ENCODE data around the gene RBBP8.

- TF ChIP-seq JUND (IDR thresholded peaks at IDR 0.05) = no peak
- TF ChIP-seq, protein P1, sequence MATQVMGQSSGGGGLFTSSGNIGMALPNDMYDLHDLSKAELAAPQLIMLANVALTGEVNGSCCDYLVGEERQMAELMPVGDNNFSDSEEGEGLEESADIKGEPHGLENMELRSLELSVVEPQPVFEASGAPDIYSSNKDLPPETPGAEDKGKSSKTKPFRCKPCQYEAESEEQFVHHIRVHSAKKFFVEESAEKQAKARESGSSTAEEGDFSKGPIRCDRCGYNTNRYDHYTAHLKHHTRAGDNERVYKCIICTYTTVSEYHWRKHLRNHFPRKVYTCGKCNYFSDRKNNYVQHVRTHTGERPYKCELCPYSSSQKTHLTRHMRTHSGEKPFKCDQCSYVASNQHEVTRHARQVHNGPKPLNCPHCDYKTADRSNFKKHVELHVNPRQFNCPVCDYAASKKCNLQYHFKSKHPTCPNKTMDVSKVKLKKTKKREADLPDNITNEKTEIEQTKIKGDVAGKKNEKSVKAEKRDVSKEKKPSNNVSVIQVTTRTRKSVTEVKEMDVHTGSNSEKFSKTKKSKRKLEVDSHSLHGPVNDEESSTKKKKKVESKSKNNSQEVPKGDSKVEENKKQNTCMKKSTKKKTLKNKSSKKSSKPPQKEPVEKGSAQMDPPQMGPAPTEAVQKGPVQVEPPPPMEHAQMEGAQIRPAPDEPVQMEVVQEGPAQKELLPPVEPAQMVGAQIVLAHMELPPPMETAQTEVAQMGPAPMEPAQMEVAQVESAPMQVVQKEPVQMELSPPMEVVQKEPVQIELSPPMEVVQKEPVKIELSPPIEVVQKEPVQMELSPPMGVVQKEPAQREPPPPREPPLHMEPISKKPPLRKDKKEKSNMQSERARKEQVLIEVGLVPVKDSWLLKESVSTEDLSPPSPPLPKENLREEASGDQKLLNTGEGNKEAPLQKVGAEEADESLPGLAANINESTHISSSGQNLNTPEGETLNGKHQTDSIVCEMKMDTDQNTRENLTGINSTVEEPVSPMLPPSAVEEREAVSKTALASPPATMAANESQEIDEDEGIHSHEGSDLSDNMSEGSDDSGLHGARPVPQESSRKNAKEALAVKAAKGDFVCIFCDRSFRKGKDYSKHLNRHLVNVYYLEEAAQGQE (IDR thresholded peaks at IDR 0.05) = no peak
- TF ChIP-seq, protein P2, sequence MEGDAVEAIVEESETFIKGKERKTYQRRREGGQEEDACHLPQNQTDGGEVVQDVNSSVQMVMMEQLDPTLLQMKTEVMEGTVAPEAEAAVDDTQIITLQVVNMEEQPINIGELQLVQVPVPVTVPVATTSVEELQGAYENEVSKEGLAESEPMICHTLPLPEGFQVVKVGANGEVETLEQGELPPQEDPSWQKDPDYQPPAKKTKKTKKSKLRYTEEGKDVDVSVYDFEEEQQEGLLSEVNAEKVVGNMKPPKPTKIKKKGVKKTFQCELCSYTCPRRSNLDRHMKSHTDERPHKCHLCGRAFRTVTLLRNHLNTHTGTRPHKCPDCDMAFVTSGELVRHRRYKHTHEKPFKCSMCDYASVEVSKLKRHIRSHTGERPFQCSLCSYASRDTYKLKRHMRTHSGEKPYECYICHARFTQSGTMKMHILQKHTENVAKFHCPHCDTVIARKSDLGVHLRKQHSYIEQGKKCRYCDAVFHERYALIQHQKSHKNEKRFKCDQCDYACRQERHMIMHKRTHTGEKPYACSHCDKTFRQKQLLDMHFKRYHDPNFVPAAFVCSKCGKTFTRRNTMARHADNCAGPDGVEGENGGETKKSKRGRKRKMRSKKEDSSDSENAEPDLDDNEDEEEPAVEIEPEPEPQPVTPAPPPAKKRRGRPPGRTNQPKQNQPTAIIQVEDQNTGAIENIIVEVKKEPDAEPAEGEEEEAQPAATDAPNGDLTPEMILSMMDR (IDR thresholded peaks at IDR 0.05; ENCODE audit: low read depth, low read length, missing input control) = no peak
- TF ChIP-seq ATF3 (IDR thresholded peaks at IDR 0.05) = no peak
- TF ChIP-seq, protein P3, sequence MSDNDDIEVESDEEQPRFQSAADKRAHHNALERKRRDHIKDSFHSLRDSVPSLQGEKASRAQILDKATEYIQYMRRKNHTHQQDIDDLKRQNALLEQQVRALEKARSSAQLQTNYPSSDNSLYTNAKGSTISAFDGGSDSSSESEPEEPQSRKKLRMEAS (IDR thresholded peaks at IDR 0.05) = no peak
- TF ChIP-seq RAD21 (IDR thresholded peaks at IDR 0.05) = no peak
- no peak for TF ChIP-seq FOXA2 (IDR thresholded peaks at IDR 0.05)
These were observed 130.4 kb downstream of the RBBP8 start for GRCh38 chr18:23063502-23063901.

Measured in liver (tissue), 3 donors.